Activated T-cell treated with anti-CD3 and anti-CD28 coated beads for 1 hour (primary cell): ENCODE results near the gene MRPL33.

ENCODE experiments used
- DNase-seq: peaks from one replicate; pipeline ENCODE4 v3.0.0-alpha.2; 2020; ENCODE audit warnings: low read depth

Gene MRPL33

GRCh38 chr2:27771548-27772335 is at the start of gene MRPL33:
Gene MRPL33, plus strand, starts transcription at chr2:27771719. Its CDS starts 59 bp downstream, at chr2:27771778.
- peak; percentile 89 for DNase-seq

GRCh38 chr2:27721884-27722485 is 49.5 kb upstream of the MRPL33 start:
- no peak for DNase-seq

GRCh38 chr2:27723372-27724144 is 48.0 kb upstream of the MRPL33 start:
- DNase-seq = no peak

- no peak for DNase-seq
These were observed 47.3 kb upstream of the MRPL33 start for GRCh38 chr2:27724191-27724590.

GRCh38 chr2:27724905-27725701 is 46.4 kb upstream of the MRPL33 start:
- DNase-seq = no peak

GRCh38 chr2:27727257-27727656 is 44.3 kb upstream of the MRPL33 start:
- no peak for DNase-seq

- no peak for DNase-seq
These were observed 43.2 kb upstream of the MRPL33 start for GRCh38 chr2:27728081-27728858.

GRCh38 chr2:27729198-27729597 is 42.3 kb upstream of the MRPL33 start:
- DNase-seq = no peak

- no peak for DNase-seq
These were observed 41.9 kb upstream of the MRPL33 start for GRCh38 chr2:27729614-27730013.

- no peak for DNase-seq
These were observed 41.3 kb upstream of the MRPL33 start for GRCh38 chr2:27730261-27730662.

- no peak for DNase-seq
These were observed 40.4 kb upstream of the MRPL33 start for GRCh38 chr2:27730980-27731691.

- DNase-seq = no peak
These were observed 37.2 kb upstream of the MRPL33 start for GRCh38 chr2:27734305-27734704.

GRCh38 chr2:27735263-27735904 is 36.1 kb upstream of the MRPL33 start:
- DNase-seq = peak; percentile 43

GRCh38 chr2:27736031-27736889 is 35.3 kb upstream of the MRPL33 start:
- DNase-seq = no peak

- no peak for DNase-seq
These were observed 34.7 kb upstream of the MRPL33 start for GRCh38 chr2:27736890-27737204.

- DNase-seq = no peak
These were observed 33.7 kb upstream of the MRPL33 start for GRCh38 chr2:27737676-27738348.

- DNase-seq = no peak
These were observed 33.0 kb upstream of the MRPL33 start for GRCh38 chr2:27738349-27739057.

GRCh38 chr2:27739058-27739373 is 32.5 kb upstream of the MRPL33 start:
- DNase-seq = no peak
